Stimulated activated CD8-positive, alpha-beta memory T cell treated with anti-CD3 and anti-CD28 coated beads, Interleukin-15, amount 100 ng/mL, for 48 hours (primary cell): ENCODE data around the gene DLX4.
A peak's percentile ranks its signal among the peaks of the same experiment; 100 is the strongest.

Experiments used
- DNase-seq, 2 donors: peaks; one replicate each; pipeline ENCODE4 v3.0.0-alpha.2; 2020; ENCODE audit warnings: low read depth in 2 of 2

The DLX4 gene

GRCh38 chr17:49968405-49969133 lies 421 bp upstream of the DLX4 start:
- peak; percentile 66 to 70 for DNase-seq

- DNase-seq, result no peak
Measured at GRCh38 chr17:49969795-49970389, 902 bp downstream of the DLX4 start.

- no peak for DNase-seq
Measured at GRCh38 chr17:49970498-49970897, 1.5 kb downstream of the DLX4 start.

GRCh38 chr17:49971199-49971847 lies 2.3 kb downstream of the DLX4 start:
- DNase-seq, result no peak

GRCh38 chr17:49971848-49972485 lies 3.0 kb downstream of the DLX4 start:
- no peak for DNase-seq

- DNase-seq, result no peak
Measured at GRCh38 chr17:49972486-49973270, 3.7 kb downstream of the DLX4 start.

- DNase-seq, result no peak
Measured at GRCh38 chr17:49973271-49973615, 4.3 kb downstream of the DLX4 start.

GRCh38 chr17:49975531-49975930 lies 6.5 kb downstream of the DLX4 start:
- DNase-seq, result no peak

- DNase-seq, result no peak
Measured at GRCh38 chr17:49976163-49976827, 7.3 kb downstream of the DLX4 start.

- no peak for DNase-seq
Measured at GRCh38 chr17:49976828-49977202, 7.8 kb downstream of the DLX4 start.

GRCh38 chr17:49977463-49978389 lies 8.7 kb downstream of the DLX4 start:
- DNase-seq, result no peak

- DNase-seq, result no peak
Measured at GRCh38 chr17:49978501-49978900, 9.5 kb downstream of the DLX4 start.

GRCh38 chr17:49979748-49980479 lies 10.9 kb downstream of the DLX4 start:
- DNase-seq, result no peak

- DNase-seq, result no peak
Measured at GRCh38 chr17:49980703-49981197, 11.8 kb downstream of the DLX4 start.

GRCh38 chr17:49984283-49984682 lies 15.3 kb downstream of the DLX4 start:
- DNase-seq, result no peak

GRCh38 chr17:49984776-49985175 lies 15.8 kb downstream of the DLX4 start:
- DNase-seq, result no peak

GRCh38 chr17:49985310-49985990 lies 16.5 kb downstream of the DLX4 start:
- DNase-seq, result no peak

GRCh38 chr17:49986396-49987289 lies 17.7 kb downstream of the DLX4 start:
- DNase-seq, result no peak
